Natural killer cell treated with Interleukin-12 subunit alpha and Interleukin-12 subunit beta and Interleukin-15 and Interleukin-18, amount 100 ng/mL, for 72 hours (primary cell): ENCODE data around the gene TCHP. TPM values are rescaled to one million over a fixed set of nuclear protein-coding genes. Genes with fewer than 3 reads are reported as not detected.

Experiments
- ATAC-seq, 2 donors: fragments of 150-1000 bp; cut with Tn5 transposase in 1 of 2; sonication (Bioruptor Pico), chemical (Tn5 transposase) in 1 of 2; 2 replicates each; pipeline ENCODE4 v1.10.0; 2021
- DNase-seq: peaks from one replicate; pipeline ENCODE4 v3.0.0; 2022; ENCODE audit warnings: low spot score
- H3K27ac Mint-ChIP-seq, 2 donors: 1 replicate in 1 of 2; 2 replicates in 1 of 2; pipeline ENCODE4 v1.8.0; 2022; ENCODE audit warnings: mixed read lengths in 2 of 2, mild to moderate bottlenecking in 1 of 2, moderate library complexity in 1 of 2
- H3K27me3 Mint-ChIP-seq, 2 donors: 1 replicate in 1 of 2; 2 replicates in 1 of 2; pipeline ENCODE4 v1.8.0; 2022; ENCODE audit warnings: mixed read lengths in 2 of 2
- H3K36me3 Mint-ChIP-seq: one replicate; pipeline ENCODE4 v1.8.0; 2022; ENCODE audit warnings: mixed read lengths
- H3K4me1 Mint-ChIP-seq, 2 donors: 1 replicate in 1 of 2; 2 replicates in 1 of 2; pipeline ENCODE4 v1.8.0; 2022; ENCODE audit warnings: low read depth in 2 of 2, mixed read lengths in 2 of 2, mild to moderate bottlenecking in 1 of 2
- H3K4me3 Mint-ChIP-seq: one replicate; pipeline ENCODE4 v1.8.0; 2022; ENCODE audit warnings: mixed read lengths
- H3K9me3 Mint-ChIP-seq: 2 replicates; pipeline ENCODE4 v1.8.0; 2022; ENCODE audit warnings: mixed read lengths
- total RNA-seq, 2 donors: library from RNA; stranded (reverse); gene quantifications; one replicate each; pipeline ENCODE4 v1.2.3, GENCODE V29; 2022

The TCHP gene
- total RNA-seq, 2 donors from 2014 or later: 20.5 to 31.1 TPM

- Mint-ChIP-seq H3K4me3 (no peak overlapping the region), H3K4me1 (peaks cover 29 to 38% of the 10 kb centered on the region in 2 donors), H3K9me3 (no peaks in the 10 kb centered on the region), H3K27ac (peak overlapping the region in 1 of 2 donors; percentile 51), H3K27me3 (no peaks in the 10 kb centered on the region), H3K36me3 (no peaks in the 10 kb centered on the region)
- ATAC-seq (no peak), DNase-seq (no peak)
Observed at GRCh38 chr12:109871668-109872314, 28.3 kb upstream of the TCHP start.

- DNase-seq (no peak), ATAC-seq (no peak)
- Mint-ChIP-seq H3K27me3 (no peaks in the 10 kb centered on the region), H3K9me3 (no peaks in the 10 kb centered on the region), H3K4me3 (no peak overlapping the region), H3K4me1 (peaks cover 33 to 43% of the 10 kb centered on the region in 2 donors), H3K36me3 (no peaks in the 10 kb centered on the region), H3K27ac (no peak overlapping the region)
Observed at GRCh38 chr12:109873653-109874052, 26.4 kb upstream of the TCHP start.

DNA sequence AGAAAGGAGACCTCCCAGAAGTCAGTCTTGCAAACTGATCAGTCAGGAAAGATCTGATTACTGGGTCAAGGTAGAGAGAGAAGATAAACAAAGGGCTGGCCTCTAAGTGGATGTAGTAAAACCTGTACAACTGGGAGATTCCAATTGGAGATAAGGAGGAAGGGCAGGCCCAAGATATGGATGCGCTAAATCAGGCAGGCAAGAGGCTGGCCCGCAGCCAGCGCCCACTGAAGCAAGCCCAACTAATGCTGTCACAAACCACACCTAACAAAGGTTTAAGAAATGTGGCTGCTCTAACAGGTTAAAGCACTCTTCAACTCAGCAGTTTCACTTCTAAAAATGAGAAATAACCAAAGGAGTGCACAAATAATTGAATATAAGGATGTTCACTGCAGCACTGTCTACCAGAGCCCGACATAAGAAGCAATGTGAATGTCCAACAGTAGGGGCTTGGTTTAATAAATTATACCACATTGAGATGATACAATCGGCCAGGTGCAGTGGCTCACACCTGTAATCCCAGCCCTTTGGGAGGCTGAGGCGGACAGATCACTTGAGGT, 24.4 kb upstream of the TCHP start:
- Mint-ChIP-seq H3K4me1 (peaks cover 43 to 47% of the 10 kb centered on the region in 2 donors), H3K27ac (peak overlapping the region in 1 of 2 donors; percentile 24), H3K9me3 (no peaks in the 10 kb centered on the region), H3K36me3 (no peaks in the 10 kb centered on the region), H3K27me3 (no peaks in the 10 kb centered on the region), H3K4me3 (no peak overlapping the region)
- DNase-seq (no peak), ATAC-seq (no peak)

DNA sequence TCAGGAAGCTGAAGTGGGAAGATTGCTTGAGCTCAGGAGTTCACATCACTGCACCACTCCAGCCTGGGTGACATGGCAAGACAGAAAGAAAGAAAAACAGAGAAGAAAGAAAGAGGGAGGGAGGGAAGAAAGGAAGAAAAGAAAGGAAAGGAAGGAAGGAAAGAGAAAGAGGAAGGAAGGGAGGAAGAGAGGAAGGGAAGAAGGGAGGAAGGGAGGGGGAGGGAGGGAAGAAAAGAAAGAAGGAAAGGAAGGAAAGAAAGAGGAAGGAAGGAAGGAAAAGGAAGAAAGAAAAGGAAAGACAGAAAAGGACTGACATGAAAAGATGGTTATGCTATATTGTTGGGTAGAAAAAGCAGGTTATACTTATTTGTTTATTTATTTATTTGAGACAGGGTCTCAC, 23.7 kb upstream of the TCHP start:
- Mint-ChIP-seq H3K4me3 (no peak overlapping the region), H3K36me3 (no peaks in the 10 kb centered on the region), H3K27ac (peak overlapping the region in 1 of 2 donors; percentile 50), H3K9me3 (no peaks in the 10 kb centered on the region), H3K4me1 (peaks cover 47 to 52% of the 10 kb centered on the region in 2 donors), H3K27me3 (no peaks in the 10 kb centered on the region)
- no peak for ATAC-seq
- no peak for DNase-seq

GRCh38 chr12:109877504-109878246, 22.4 kb upstream of the TCHP start:
- H3K4me1 Mint-ChIP-seq: peaks cover 51 to 55% of the 10 kb centered on the region in 2 donors
- H3K27me3 Mint-ChIP-seq: no peaks in the 10 kb centered on the region
- peak overlapping the region; percentile 99 for H3K4me3 Mint-ChIP-seq
- no peaks in the 10 kb centered on the region for H3K9me3 Mint-ChIP-seq
- DNase-seq (no peak), ATAC-seq (no peak)
- peak overlapping the region in 1 of 2 donors; percentile 94 for H3K27ac Mint-ChIP-seq
- no peaks in the 10 kb centered on the region for H3K36me3 Mint-ChIP-seq

DNA sequence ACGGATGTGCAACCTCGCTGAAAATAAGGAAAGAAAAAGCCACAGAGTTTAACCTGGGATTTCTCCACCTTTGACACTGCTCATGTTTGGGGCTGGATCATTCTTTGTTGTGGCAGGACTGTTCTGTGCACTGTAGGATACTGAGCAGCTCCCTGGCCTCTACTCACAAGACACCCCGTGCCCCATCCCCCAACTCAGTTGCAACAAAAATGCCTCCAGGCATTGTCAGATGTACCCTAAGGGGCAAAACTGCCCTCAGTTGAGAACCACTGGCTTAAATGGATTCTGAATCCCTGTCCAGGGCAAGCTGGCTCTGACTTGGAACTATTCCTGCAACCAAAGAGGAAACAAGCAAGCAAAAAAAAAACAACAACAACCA, 21.8 kb upstream of the TCHP start:
- H3K27me3 Mint-ChIP-seq: no peaks in the 10 kb centered on the region
- peak overlapping the region in 1 of 2 donors; percentile 94 for H3K27ac Mint-ChIP-seq
- DNase-seq (no peak), ATAC-seq (no peak)
- peaks cover 51 to 55% of the 10 kb centered on the region in 2 donors for H3K4me1 Mint-ChIP-seq
- H3K4me3 Mint-ChIP-seq: peak overlapping the region; percentile 99
- H3K9me3 Mint-ChIP-seq: no peaks in the 10 kb centered on the region
- H3K36me3 Mint-ChIP-seq: no peaks in the 10 kb centered on the region

GRCh38 chr12:109878749-109879148, 21.3 kb upstream of the TCHP start:
- DNase-seq (no peak), ATAC-seq (no peak)
- no peaks in the 10 kb centered on the region for H3K9me3 Mint-ChIP-seq
- H3K4me1 Mint-ChIP-seq: peaks cover 51 to 55% of the 10 kb centered on the region in 2 donors
- no peaks in the 10 kb centered on the region for H3K36me3 Mint-ChIP-seq
- peak overlapping the region; percentile 99 for H3K4me3 Mint-ChIP-seq
- no peaks in the 10 kb centered on the region for H3K27me3 Mint-ChIP-seq
- peak overlapping the region in 1 of 2 donors; percentile 94 for H3K27ac Mint-ChIP-seq

DNA sequence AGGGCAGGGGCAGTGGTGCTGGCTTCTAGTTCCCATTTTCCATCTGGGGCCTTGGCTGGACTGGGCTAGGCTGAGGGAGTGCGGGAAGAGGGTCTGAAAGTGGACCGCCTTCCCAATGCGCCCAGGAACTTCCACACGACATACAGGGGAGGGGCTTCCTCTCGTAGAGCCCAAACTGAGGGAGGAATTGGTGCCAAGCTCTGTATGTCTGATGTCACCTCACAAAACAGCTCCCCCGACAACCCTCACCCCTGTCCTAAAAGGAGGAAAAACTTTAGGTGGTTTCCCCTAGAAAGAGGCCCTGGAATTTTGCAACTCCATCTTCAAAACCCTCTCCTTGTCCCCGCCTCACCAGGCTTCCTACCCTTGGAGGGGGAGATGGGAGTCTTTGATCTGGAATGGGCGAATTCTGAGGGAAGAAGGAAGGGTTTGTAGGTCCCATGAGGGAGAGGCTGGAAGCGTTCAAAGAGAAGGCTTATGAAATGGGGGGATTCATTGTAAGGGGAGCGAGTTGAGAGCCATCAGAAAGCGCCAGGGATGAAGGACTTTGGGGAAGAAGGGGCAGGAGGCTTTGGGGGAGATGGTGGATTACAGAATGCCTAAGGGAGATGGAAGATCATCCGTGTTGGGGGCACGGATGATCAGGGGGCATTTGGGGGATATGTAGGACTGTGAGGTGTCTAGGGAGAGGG, 20.6 kb upstream of the TCHP start:
- no peaks in the 10 kb centered on the region for H3K36me3 Mint-ChIP-seq

GRCh38 chr12:109880043-109880931, 19.8 kb upstream of the TCHP start, which contains the start of gene GLTP:
Gene GLTP, minus strand, starts transcription at chr12:109880541. Its CDS starts 167 bp downstream, at chr12:109880374.
- ATAC-seq (peak; percentile 99), DNase-seq (peak; percentile 94)
- H3K27me3 Mint-ChIP-seq: no peaks in the 10 kb centered on the region
- peak within 1 kb of the TSS; percentile 99 for H3K4me3 Mint-ChIP-seq
- peaks cover 44 to 46% of the 10 kb centered on the region in 2 donors for H3K4me1 Mint-ChIP-seq
- H3K27ac Mint-ChIP-seq: peak within 1 kb of the TSS; percentile 40 to 94
- H3K36me3 Mint-ChIP-seq: no peaks in the 10 kb centered on the region
- no peaks in the 10 kb centered on the region for H3K9me3 Mint-ChIP-seq

More for the DNA sequence above, 20.6 kb upstream of the TCHP start:
- H3K27me3 Mint-ChIP-seq: no peaks in the 10 kb centered on the region
- no peak for ATAC-seq
- DNase-seq: no peak
- H3K4me1 Mint-ChIP-seq: peaks cover 51 to 52% of the 10 kb centered on the region in 2 donors
- no peaks in the 10 kb centered on the region for H3K9me3 Mint-ChIP-seq
- H3K27ac Mint-ChIP-seq: peak overlapping the region; percentile 40 to 94
- H3K4me3 Mint-ChIP-seq: peak overlapping the region; percentile 99

- H3K9me3 Mint-ChIP-seq: no peaks in the 10 kb centered on the region
Observed at GRCh38 chr12:109880938-109881337, 19.1 kb upstream of the TCHP start.

DNA sequence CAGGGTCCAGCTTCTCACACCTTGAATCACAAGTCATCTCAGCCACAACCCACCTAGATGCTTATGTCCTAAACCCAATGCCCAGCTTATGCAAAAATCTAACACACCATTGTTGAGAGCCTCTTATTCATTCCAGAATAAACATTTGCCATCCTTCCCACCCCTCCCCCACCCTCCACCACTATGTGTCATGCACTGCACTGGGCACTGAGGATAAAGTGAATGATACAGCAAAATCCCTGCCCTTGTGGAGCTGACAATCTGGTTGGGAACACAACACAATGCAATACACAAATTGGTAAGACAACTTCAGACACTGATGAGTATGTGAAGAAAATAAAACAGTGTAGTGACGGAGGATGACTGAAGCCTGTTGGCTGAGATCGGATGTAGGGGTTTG, 18.3 kb upstream of the TCHP start:
- DNase-seq (no peak), ATAC-seq (no peak)
- Mint-ChIP-seq H3K4me1 (peaks cover 33 to 35% of the 10 kb centered on the region in 2 donors), H3K9me3 (no peaks in the 10 kb centered on the region), H3K4me3 (peak overlapping the region; percentile 81), H3K36me3 (no peaks in the 10 kb centered on the region), H3K27ac (peak overlapping the region; percentile 31 to 40), H3K27me3 (no peaks in the 10 kb centered on the region)

More at GRCh38 chr12:109880938-109881337, 19.1 kb upstream of the TCHP start:
- no peak for ATAC-seq
- peaks cover 39 to 40% of the 10 kb centered on the region in 2 donors for H3K4me1 Mint-ChIP-seq
- DNase-seq: no peak
- no peaks in the 10 kb centered on the region for H3K36me3 Mint-ChIP-seq
- peak overlapping the region; percentile 31 to 40 for H3K27ac Mint-ChIP-seq
- H3K4me3 Mint-ChIP-seq: peak overlapping the region; percentile 81
- no peaks in the 10 kb centered on the region for H3K27me3 Mint-ChIP-seq

DNA sequence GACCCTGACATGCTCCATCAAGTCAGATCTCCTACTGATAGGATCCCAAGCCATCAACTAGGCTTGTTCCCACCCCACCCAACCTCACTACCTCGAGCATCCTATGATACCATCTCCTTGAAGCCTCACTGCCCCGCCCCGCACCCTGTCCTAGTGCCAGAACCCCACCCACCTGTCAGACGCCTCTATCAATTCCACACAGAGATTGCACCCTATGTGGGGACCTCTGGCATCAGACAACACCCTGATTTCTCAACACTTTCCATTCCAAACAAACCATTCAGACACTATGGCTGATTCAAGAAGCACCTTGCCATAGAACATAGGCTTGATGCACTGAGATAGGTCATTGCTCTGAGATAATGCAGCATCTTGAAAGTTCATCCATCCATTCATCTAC, 16.6 kb upstream of the TCHP start:
- DNase-seq (no peak), ATAC-seq (no peak)
- Mint-ChIP-seq H3K4me3 (no peak overlapping the region), H3K36me3 (no peaks in the 10 kb centered on the region), H3K27me3 (no peaks in the 10 kb centered on the region), H3K9me3 (no peaks in the 10 kb centered on the region), H3K4me1 (peaks cover 37 to 41% of the 10 kb centered on the region in 2 donors), H3K27ac (no peak overlapping the region)

DNA sequence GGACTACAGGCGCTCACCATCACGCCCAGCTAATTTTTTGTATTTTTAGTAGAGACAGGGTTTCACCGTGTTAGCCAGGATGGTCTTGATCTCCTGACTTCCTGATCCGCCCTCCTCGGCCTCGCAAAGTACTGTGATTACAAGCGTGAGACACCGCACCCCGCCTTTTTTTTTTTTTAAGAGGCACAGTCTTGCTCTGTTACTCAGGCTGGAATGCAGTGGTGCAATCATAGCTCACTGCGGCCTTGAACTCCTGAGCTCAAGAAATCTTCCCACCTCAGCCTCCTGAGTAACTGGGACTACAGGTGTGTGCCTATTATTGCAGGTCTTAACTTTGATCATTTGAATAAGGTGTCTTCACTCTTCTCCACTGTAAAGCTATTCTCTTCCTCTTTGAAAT, 14.5 kb upstream of the TCHP start:
- Mint-ChIP-seq H3K27me3 (no peaks in the 10 kb centered on the region), H3K4me3 (no peak overlapping the region), H3K27ac (peak overlapping the region in 1 of 2 donors; percentile 27)

More for the DNA sequence above, 14.5 kb upstream of the TCHP start:
- Mint-ChIP-seq H3K4me1 (peaks cover 40% of the 10 kb centered on the region in 2 donors), H3K9me3 (no peaks in the 10 kb centered on the region), H3K36me3 (no peaks in the 10 kb centered on the region)
- no peak for ATAC-seq
- DNase-seq: no peak
